Thoracic aorta (tissue), 2 donors: Measurements from ENCODE around the gene NNAT. TPM values are rescaled to one million over a fixed set of nuclear protein-coding genes. Genes with fewer than 3 reads are reported as not detected.

Source experiments
- ATAC-seq: fragments of 150-250 bp; one replicate; pipeline ENCODE4 v1.8.0; 2017; ENCODE audit warnings: low read depth; ENCODE audit not compliant: insufficient number of reproducible peaks, low FRiP score
- DNase-seq: peaks from one replicate; pipeline ENCODE4 v3.0.0-alpha.2; 2020; ENCODE audit warnings: low spot score
- H3K27ac ChIP-seq, 2 donors: fragments of 200-600 bp; sonication (generic); 1 replicate in 1 of 2; 2 replicates in 1 of 2; pipeline ENCODE4 v1.5.1; 2016; ENCODE audit warnings: mild to moderate bottlenecking in 2 of 2, moderate library complexity in 2 of 2
- H3K27me3 ChIP-seq: fragments of 200-600 bp; sonication (generic); replicated peaks from 2 replicates; pipeline ENCODE4 v1.6.0; 2016; ENCODE audit warnings: mild to moderate bottlenecking; ENCODE audit not compliant: insufficient read depth
- H3K36me3 ChIP-seq: fragments of 200-600 bp; sonication (generic); one replicate; pipeline ENCODE4 v1.5.1; 2016
- H3K4me1 ChIP-seq, 2 donors: fragments of 200-600 bp; sonication (generic); 1 replicate in 1 of 2; 2 replicates in 1 of 2; pipeline versions ENCODE4 v1.5.1 to v1.6.0; 2016; ENCODE audit warnings: low read depth in 2 of 2, mild to moderate bottlenecking in 1 of 2; ENCODE audit not compliant: control insufficient read depth in 1 of 2
- H3K4me3 ChIP-seq: fragments of 200-600 bp; sonication (generic); 2 replicates; pipeline ENCODE4 v1.5.1; 2016; ENCODE audit warnings: mild to moderate bottlenecking
- H3K9me3 ChIP-seq: fragments of 200-600 bp; sonication (generic); 2 replicates; pipeline ENCODE4 v1.5.1; 2016
- total RNA-seq, 2 donors: library from RNA; depleted of rRNA; stranded (reverse); fragments of >200 nt; gene quantifications; one replicate each; pipeline versions ENCODE4 v1.1.0 to v1.2.3, GENCODE V29; 2016
- TF ChIP-seq, protein P1 (sequence below): fragments of 200-600 bp; sonication (generic); IDR thresholded peaks from one replicate; pipeline ENCODE4 v1.5.1; 2019; ENCODE audit warnings: antibody characterized with exemption

NNAT gene
- total RNA-seq, 2 donors from 2014 or later = 0.81 TPM; not detected in 1

DNA sequence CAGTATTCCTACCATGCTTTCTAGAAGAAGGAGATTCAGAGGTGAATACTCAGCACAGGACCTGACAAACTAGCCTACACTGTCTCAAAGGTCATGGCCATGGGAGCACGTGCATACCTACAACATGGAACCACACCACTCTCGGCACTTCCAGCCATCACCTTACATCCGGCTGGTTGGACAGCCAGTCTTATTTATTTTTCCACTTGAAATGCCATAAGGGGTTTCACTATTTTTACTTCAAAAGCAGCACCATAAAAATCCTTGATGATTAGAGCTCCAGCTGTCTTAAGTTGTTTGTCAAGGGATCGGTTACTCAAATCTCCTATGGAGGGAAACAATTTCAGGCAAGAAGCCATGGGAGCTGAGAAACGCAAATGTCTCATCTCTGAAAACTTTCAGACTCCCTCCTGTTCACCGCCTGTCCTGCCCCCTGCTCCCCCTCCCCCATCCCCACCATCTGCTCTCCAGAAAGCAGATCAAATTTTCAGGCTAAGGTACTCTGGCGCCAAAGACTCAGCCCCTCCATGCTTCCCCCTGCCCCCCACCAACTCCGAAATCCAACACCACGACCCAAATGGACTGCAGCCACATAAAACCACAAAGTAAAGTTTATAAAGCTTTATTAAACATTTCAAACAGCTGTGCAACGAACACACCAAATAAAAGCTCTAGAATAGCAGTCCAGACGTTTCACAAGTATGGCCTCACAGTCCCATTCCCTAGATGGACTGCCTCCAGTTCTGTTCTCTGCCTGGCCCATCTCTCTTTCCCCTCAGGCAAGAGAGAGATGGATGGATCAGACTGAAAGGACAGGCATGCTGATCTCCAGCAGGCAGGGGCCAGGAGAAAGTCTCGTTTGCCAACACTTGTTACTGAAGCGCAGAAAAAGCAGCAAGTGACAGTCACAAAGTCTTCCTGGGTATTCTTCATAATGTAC is 4.0 kb upstream of the NNAT start:
- peaks cover 6 to 8% of the 10 kb centered on the region in 2 donors for H3K4me1 ChIP-seq
- no peaks in the 10 kb centered on the region for H3K9me3 ChIP-seq
- no peaks in the 10 kb centered on the region for H3K27me3 ChIP-seq
- DNase-seq (no peak), ATAC-seq (no peak)
- H3K27ac ChIP-seq = no peak overlapping the region
- peaks cover 22% of the 10 kb centered on the region for H3K36me3 ChIP-seq
- H3K4me3 ChIP-seq = no peak overlapping the region
- TF ChIP-seq, protein P1, sequence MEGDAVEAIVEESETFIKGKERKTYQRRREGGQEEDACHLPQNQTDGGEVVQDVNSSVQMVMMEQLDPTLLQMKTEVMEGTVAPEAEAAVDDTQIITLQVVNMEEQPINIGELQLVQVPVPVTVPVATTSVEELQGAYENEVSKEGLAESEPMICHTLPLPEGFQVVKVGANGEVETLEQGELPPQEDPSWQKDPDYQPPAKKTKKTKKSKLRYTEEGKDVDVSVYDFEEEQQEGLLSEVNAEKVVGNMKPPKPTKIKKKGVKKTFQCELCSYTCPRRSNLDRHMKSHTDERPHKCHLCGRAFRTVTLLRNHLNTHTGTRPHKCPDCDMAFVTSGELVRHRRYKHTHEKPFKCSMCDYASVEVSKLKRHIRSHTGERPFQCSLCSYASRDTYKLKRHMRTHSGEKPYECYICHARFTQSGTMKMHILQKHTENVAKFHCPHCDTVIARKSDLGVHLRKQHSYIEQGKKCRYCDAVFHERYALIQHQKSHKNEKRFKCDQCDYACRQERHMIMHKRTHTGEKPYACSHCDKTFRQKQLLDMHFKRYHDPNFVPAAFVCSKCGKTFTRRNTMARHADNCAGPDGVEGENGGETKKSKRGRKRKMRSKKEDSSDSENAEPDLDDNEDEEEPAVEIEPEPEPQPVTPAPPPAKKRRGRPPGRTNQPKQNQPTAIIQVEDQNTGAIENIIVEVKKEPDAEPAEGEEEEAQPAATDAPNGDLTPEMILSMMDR = no peak

DNA sequence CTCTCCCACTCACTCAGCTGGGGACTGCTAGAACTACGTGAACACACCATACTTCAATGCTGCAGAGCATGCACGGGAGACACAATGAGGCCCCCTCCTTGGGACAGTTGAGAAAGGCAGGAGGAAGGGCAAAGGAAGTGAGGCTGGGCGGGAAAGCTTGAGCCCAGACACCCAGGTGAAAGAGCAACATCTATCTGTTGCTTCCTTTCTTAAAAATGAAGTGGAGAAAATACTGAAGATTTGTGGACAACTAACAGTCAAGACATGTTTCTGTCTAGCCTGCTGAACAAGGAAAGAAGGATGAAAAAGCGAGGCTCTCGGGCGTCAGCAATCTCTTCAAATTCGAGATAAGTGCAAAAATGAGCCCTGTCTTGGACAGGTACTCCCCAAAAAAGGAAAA is 3.0 kb upstream of the NNAT start:
- Histone ChIP-seq H3K27ac (no peak overlapping the region), H3K27me3 (no peaks in the 10 kb centered on the region), H3K4me3 (no peak overlapping the region), H3K4me1 (peaks cover 6 to 8% of the 10 kb centered on the region in 2 donors), H3K9me3 (no peaks in the 10 kb centered on the region), H3K36me3 (peaks cover 22% of the 10 kb centered on the region)
- DNase-seq (no peak), ATAC-seq (no peak)
- TF ChIP-seq, protein P1 = no peak

DNA sequence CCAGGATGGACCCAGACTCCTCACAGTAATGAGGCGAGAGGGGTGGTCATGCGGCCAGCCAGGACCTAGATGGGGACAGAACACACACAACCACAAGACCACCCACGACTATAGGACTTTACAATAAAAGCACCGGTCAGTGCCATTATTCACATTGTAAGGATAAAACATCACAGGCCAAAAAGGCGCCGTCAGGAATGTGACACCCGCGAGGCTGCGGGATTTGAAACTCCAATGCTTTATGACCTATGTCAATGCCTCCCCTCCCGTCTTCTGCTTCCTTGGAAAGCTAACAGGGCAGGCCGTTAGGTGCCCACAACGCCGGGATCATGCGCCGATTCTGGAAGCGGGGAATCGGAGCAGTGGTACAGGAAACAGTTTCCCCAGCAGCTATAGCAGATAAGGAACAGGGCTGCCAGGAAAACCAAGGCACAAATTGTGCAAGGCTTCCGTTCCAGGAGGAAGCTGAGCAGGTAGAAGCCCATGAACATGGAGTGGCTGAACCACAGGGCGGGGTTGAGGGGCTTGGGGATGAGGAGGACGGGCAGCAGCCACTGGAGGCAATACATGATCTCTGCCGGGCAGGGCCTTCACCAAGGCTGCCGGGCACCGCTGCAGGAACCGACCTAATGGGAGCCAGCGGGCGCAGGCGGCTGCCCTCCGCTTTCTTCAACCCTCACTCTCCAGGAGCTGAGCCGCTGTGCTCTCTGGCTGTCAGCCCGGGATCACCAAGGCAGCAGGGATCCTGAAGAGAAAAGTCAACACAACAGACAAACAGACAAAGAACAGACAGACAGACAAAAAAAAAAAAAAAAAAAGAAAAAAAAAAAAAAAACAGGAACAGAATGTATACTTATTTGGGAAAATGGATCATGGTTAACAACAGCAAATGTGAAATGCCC is 2.2 kb upstream of the NNAT start:
- Histone ChIP-seq H3K9me3 (no peaks in the 10 kb centered on the region), H3K4me1 (peaks cover 6 to 8% of the 10 kb centered on the region in 2 donors), H3K27me3 (no peaks in the 10 kb centered on the region), H3K27ac (no peak overlapping the region), H3K36me3 (peaks cover 20% of the 10 kb centered on the region), H3K4me3 (no peak overlapping the region)
- no peak for ATAC-seq
- TF ChIP-seq, protein P1 = no peak
- no peak for DNase-seq

DNA sequence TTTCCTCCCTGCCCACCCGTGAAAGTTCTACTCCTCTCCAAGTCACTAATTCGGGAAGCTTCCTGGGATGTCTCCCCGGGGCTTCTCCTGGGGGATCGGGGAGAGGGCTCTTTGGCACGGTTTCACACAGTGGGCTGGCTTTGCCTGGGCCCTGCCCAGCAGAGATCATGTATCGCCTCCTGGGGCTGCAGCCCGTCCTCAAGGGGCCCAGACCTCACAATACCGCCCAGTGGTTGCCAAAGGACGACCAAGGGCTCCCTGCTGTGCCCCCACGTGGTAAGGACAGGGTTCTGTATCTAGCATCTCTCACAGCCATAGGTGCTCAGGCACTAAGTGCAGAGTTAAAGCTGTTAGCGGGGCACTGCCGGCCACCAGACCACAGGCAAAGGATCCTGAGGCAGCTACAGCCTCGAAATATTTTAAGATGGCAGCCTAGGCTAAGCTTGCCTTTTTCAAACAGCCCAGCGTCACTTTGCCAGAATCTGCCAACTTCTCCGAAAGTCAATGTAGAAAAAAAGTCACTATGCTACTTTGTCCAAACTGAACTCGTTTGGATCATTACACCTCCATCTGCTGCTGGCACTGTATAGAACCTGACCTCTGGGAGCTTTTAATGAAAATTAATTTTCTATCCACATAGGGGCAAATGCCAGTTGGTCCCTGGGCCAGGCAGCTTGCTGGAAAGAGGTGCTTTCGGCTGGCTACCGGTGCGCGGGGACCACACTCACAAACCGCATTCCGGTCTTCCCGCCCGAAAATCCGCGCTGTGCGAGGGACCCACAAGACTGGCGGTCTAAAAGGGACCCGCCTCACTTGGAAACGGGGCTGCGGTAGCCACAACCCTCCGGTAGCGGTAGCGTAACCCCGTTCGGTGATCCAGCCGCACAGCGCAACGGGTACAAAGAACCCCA is 1.3 kb upstream of the NNAT start:
- TF ChIP-seq, protein P1 = no peak
- DNase-seq = no peak
- ATAC-seq = no peak
- H3K27me3 ChIP-seq = no peaks in the 10 kb centered on the region
- no peak overlapping the region for H3K4me3 ChIP-seq
- no peaks in the 10 kb centered on the region for H3K9me3 ChIP-seq
- no peak overlapping the region for H3K27ac ChIP-seq
- peaks cover 12% of the 10 kb centered on the region for H3K36me3 ChIP-seq
- peaks cover 14% of the 10 kb centered on the region in 2 donors for H3K4me1 ChIP-seq
